Caco-2 (cell line): Measurements from ENCODE around the gene TAB3. TPM values are rescaled to one million over a fixed set of nuclear protein-coding genes. Genes with fewer than 3 reads are reported as not detected.

Source experiments
- BruUV-seq: library from RNA; stranded (reverse); fragments of 400-500 nt; replicated peaks from 2 replicates; lab custom pipeline; 2021; lab: Mats Ljungman, UMichigan
- CTCF ChIA-PET: fragments of 300-600 bp; sonication (Branson Sonifier 250); formaldehyde crosslinking; loops from one replicate; lab custom pipeline; 2022; ENCODE audit warnings: antibody characterized with exemption; lab: Charles Lee
- POLR2A ChIA-PET: fragments of 300-600 bp; sonication (Branson Sonifier 250); formaldehyde crosslinking; loops from one replicate; lab custom pipeline; 2022; ENCODE audit warnings: antibody characterized with exemption; lab: Charles Lee
- DNase-seq, 2 experiments: peaks; one replicate each; pipeline versions ENCODE4 v3.0.0 to v3.0.0-alpha.2; 2020 to 2022
- H3K27me3 ChIP-seq: replicated peaks from 2 replicates; pipeline ENCODE4 v1.6.0; 2011; ENCODE audit warnings: low read length; ENCODE audit not compliant: control insufficient read depth, insufficient read depth
- H3K36me3 ChIP-seq: 2 replicates; pipeline ENCODE4 v1.5.1; 2011; ENCODE audit warnings: low read length; ENCODE audit not compliant: control insufficient read depth, insufficient read depth
- H3K4me1 ChIP-seq: fragments of 250-450 bp; sonication (Bioruptor Pico); 2 replicates; pipeline ENCODE4 v1.5.1; 2020; ENCODE audit warnings: mild to moderate bottlenecking
- H3K4me3 ChIP-seq: 2 replicates; pipeline ENCODE4 v1.5.1; 2011; ENCODE audit warnings: low read depth, mild to moderate bottlenecking, control low read depth, low read length
- H3K9me3 ChIP-seq: fragments of 250-450 bp; sonication (Bioruptor Pico); 2 replicates; pipeline ENCODE4 v1.5.1; 2020; ENCODE audit warnings: mild to moderate bottlenecking, moderate library complexity
- H3K27ac Mint-ChIP-seq: one replicate; pipeline ENCODE4 v1.8.0; 2022; ENCODE audit warnings: mixed read lengths; ENCODE audit not compliant: unreplicated experiment
- H3K27me3 Mint-ChIP-seq: one replicate; pipeline ENCODE4 v1.8.0; 2022; ENCODE audit warnings: mixed read lengths; ENCODE audit not compliant: insufficient read depth, unreplicated experiment
- H3K36me3 Mint-ChIP-seq: one replicate; pipeline ENCODE4 v1.8.0; 2022; ENCODE audit warnings: mild to moderate bottlenecking, mixed read lengths; ENCODE audit not compliant: insufficient read depth, unreplicated experiment
- H3K4me1 Mint-ChIP-seq: one replicate; pipeline ENCODE4 v1.8.0; 2022; ENCODE audit warnings: low read depth, mixed read lengths; ENCODE audit not compliant: unreplicated experiment
- H3K4me3 Mint-ChIP-seq: one replicate; pipeline ENCODE4 v1.8.0; 2022; ENCODE audit warnings: mild to moderate bottlenecking, moderate library complexity, mixed read lengths; ENCODE audit not compliant: unreplicated experiment
- H3K9me3 Mint-ChIP-seq: one replicate; pipeline ENCODE4 v1.8.0; 2022; ENCODE audit warnings: mixed read lengths; ENCODE audit not compliant: unreplicated experiment
- CTCF ChIP-seq, 2 experiments: fragments of 200-600 bp in 1 of 2; IDR thresholded peaks; 1 replicate in 1 of 2; 2 replicates in 1 of 2; pipeline versions ENCODE4 v1.5.1 to v1.8.0; 2011 to 2022; ENCODE audit warnings: antibody characterized with exemption in 1 of 2, control low read depth in 1 of 2, inconsistent platforms in 1 of 2, low read depth in 1 of 2, low read length in 1 of 2, mild to moderate bottlenecking in 1 of 2, moderate library complexity in 1 of 2; ENCODE audit not compliant: insufficient read depth in 1 of 2, severe bottlenecking in 1 of 2, unreplicated experiment in 1 of 2
- intact Hi-C: fragments of 100-400 bp; cut with micrococcal nuclease; formaldehyde crosslinking; loops from one replicate; pipeline ENCODE4 v1.10.0; 2022; ENCODE audit not compliant: unreplicated experiment
- total RNA-seq: library from RNA; stranded (reverse); gene quantifications from 2 replicates; pipeline ENCODE4 v1.2.3, GENCODE V29; 2022

The TAB3 gene
- total RNA-seq, 1 experiment from 2014 or later: 14.8 TPM

- H3K4me3 Mint-ChIP-seq: no peak overlapping the region
- BruUV-seq: no TSS peak
- H3K4me3 ChIP-seq: no peak overlapping the region
Measured at GRCh38 chrX:30814978-30815377, 74.1 kb downstream of the TAB3 start.

GRCh38 chrX:30812326-30812725 is 76.7 kb downstream of the TAB3 start:
- H3K27ac Mint-ChIP-seq: no peak overlapping the region
- Histone ChIP-seq H3K36me3 (no peaks in the 10 kb centered on the region), H3K27me3 (no peaks in the 10 kb centered on the region), H3K4me3 (no peak overlapping the region), H3K9me3 (no peaks in the 10 kb centered on the region), H3K4me1 (no peaks in the 10 kb centered on the region)
- no peak for DNase-seq
- ChIA-PET CTCF (no interaction called here), POLR2A (no interaction called here)
- no peaks in the 10 kb centered on the region for H3K4me1 Mint-ChIP-seq
- H3K36me3 Mint-ChIP-seq: no peaks in the 10 kb centered on the region
- BruUV-seq: no TSS peak
- no peak for TF ChIP-seq CTCF (IDR thresholded peaks at IDR 0.05; ENCODE audit: insufficient read depth in 1 of 2, low read depth in 1 of 2, low read length in 1 of 2, severe bottlenecking in 1 of 2, unreplicated experiment in 1 of 2)
- H3K9me3 Mint-ChIP-seq: no peaks in the 10 kb centered on the region
- no peak overlapping the region for H3K4me3 Mint-ChIP-seq
- intact Hi-C loops: no loop called here
- H3K27me3 Mint-ChIP-seq: no peaks in the 10 kb centered on the region

More at GRCh38 chrX:30814978-30815377, 74.1 kb downstream of the TAB3 start:
- H3K9me3 Mint-ChIP-seq: no peaks in the 10 kb centered on the region
- no peaks in the 10 kb centered on the region for H3K36me3 Mint-ChIP-seq
- intact Hi-C loops: no loop called here
- no peaks in the 10 kb centered on the region for H3K27me3 Mint-ChIP-seq
- no peaks in the 10 kb centered on the region for H3K4me1 ChIP-seq
- no peaks in the 10 kb centered on the region for H3K4me1 Mint-ChIP-seq
- ChIA-PET CTCF (interaction anchor here (0.6 kb wide), 1 partner anchor 581 kb away, joined by 7 read pairs; no protein-coding TSS in a partner anchor), POLR2A (no interaction called here)
- no peak for TF ChIP-seq CTCF (IDR thresholded peaks at IDR 0.05; ENCODE audit: insufficient read depth in 1 of 2, low read depth in 1 of 2, low read length in 1 of 2, severe bottlenecking in 1 of 2, unreplicated experiment in 1 of 2)
- no peak overlapping the region for H3K27ac Mint-ChIP-seq
- DNase-seq: no peak
- H3K9me3 ChIP-seq: no peaks in the 10 kb centered on the region
- H3K36me3 ChIP-seq: no peaks in the 10 kb centered on the region
- no peaks in the 10 kb centered on the region for H3K27me3 ChIP-seq

GRCh38 chrX:30806187-30806728 is 82.8 kb downstream of the TAB3 start:
- Mint-ChIP-seq H3K27me3 (no peaks in the 10 kb centered on the region), H3K4me3 (no peak overlapping the region), H3K9me3 (no peaks in the 10 kb centered on the region), H3K4me1 (no peaks in the 10 kb centered on the region), H3K36me3 (no peaks in the 10 kb centered on the region), H3K27ac (no peak overlapping the region)
- no peak overlapping the region for H3K4me3 ChIP-seq
- H3K9me3 ChIP-seq: no peaks in the 10 kb centered on the region
- H3K27me3 ChIP-seq: no peaks in the 10 kb centered on the region
- TF ChIP-seq CTCF (IDR thresholded peaks at IDR 0.05; ENCODE audit: insufficient read depth in 1 of 2, low read depth in 1 of 2, low read length in 1 of 2, severe bottlenecking in 1 of 2, unreplicated experiment in 1 of 2): no peak
- BruUV-seq: no TSS peak
- ChIA-PET CTCF (no interaction called here), POLR2A (no interaction called here)
- H3K36me3 ChIP-seq: no peaks in the 10 kb centered on the region
- intact Hi-C loops: no loop called here
- DNase-seq: no peak
- H3K4me1 ChIP-seq: no peaks in the 10 kb centered on the region
